Measurements from ENCODE around the gene RCOR1. TPM values are rescaled to one million over a fixed set of nuclear protein-coding genes. Genes with fewer than 3 reads are reported as not detected.

RCOR1 gene
- total RNA-seq, 1 donor from 2014 or later: 11.0 TPM

DNA sequence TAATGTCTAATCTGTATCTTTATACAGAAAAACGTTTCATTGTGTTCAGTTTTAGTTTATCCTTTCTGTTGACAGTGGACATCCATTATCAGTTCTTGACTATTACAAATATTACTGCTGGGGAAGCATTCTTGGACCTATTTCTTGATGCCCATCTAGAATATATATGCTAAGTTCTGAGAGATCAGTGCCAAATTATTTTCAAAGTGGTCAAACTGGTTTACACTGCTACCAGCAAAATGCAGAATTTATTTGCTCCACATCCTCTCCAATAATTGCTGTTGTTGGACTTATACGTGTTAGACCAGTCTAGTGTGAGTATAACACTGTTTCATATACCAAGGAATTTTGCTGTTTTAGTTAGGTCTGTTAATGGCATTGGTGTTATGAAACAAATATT is 99.3 kb downstream of the RCOR1 start:
- DNase-seq: no peak
- intact Hi-C loops (cut with micrococcal nuclease): no loop called here

DNA sequence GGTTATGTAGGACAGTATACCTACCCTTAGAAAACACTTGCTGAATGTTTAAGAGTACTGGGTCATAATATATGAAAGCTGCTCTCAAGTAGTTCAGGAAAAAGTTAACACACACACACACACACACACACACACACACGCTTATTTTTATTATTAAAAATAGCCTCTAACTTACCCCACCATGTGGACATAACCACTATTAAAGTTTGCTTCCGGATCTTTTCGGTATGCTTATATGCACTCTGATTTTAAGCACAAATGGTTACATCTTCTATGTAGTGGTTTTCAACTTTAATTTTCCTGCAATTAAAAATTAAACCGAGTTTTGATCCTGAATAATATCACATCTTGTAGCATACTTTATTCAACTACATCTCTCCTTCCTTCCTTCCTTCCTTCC is 99.9 kb downstream of the RCOR1 start:
- no peak for DNase-seq
- no peaks in the 10 kb centered on the region for H3K9me3 ChIP-seq (replicated peaks)
- no peaks in the 10 kb centered on the region for H3K27me3 ChIP-seq (ENCODE audit: low read depth)
- no peak overlapping the region for H3K4me3 ChIP-seq
- peaks cover 49% of the 10 kb centered on the region for H3K4me1 ChIP-seq
- TF ChIP-seq, protein P1, sequence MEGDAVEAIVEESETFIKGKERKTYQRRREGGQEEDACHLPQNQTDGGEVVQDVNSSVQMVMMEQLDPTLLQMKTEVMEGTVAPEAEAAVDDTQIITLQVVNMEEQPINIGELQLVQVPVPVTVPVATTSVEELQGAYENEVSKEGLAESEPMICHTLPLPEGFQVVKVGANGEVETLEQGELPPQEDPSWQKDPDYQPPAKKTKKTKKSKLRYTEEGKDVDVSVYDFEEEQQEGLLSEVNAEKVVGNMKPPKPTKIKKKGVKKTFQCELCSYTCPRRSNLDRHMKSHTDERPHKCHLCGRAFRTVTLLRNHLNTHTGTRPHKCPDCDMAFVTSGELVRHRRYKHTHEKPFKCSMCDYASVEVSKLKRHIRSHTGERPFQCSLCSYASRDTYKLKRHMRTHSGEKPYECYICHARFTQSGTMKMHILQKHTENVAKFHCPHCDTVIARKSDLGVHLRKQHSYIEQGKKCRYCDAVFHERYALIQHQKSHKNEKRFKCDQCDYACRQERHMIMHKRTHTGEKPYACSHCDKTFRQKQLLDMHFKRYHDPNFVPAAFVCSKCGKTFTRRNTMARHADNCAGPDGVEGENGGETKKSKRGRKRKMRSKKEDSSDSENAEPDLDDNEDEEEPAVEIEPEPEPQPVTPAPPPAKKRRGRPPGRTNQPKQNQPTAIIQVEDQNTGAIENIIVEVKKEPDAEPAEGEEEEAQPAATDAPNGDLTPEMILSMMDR (IDR thresholded peaks at IDR 0.05; ENCODE audit: borderline replicate concordance): no peak
- no peaks in the 10 kb centered on the region for H3K36me3 ChIP-seq
- intact Hi-C loops (cut with micrococcal nuclease): no loop called here
- H3K27ac ChIP-seq (replicated peaks): no peak overlapping the region

More for the DNA sequence above, 99.3 kb downstream of the RCOR1 start:
- Histone ChIP-seq H3K4me3 (no peak overlapping the region), H3K4me1 (peaks cover 44% of the 10 kb centered on the region), H3K27me3 (ENCODE audit: low read depth) (no peaks in the 10 kb centered on the region), H3K9me3 (replicated peaks) (no peaks in the 10 kb centered on the region), H3K27ac (replicated peaks) (no peak overlapping the region), H3K36me3 (no peaks in the 10 kb centered on the region)
- TF ChIP-seq, protein P1 (IDR thresholded peaks at IDR 0.05; ENCODE audit: borderline replicate concordance): no peak

DNA sequence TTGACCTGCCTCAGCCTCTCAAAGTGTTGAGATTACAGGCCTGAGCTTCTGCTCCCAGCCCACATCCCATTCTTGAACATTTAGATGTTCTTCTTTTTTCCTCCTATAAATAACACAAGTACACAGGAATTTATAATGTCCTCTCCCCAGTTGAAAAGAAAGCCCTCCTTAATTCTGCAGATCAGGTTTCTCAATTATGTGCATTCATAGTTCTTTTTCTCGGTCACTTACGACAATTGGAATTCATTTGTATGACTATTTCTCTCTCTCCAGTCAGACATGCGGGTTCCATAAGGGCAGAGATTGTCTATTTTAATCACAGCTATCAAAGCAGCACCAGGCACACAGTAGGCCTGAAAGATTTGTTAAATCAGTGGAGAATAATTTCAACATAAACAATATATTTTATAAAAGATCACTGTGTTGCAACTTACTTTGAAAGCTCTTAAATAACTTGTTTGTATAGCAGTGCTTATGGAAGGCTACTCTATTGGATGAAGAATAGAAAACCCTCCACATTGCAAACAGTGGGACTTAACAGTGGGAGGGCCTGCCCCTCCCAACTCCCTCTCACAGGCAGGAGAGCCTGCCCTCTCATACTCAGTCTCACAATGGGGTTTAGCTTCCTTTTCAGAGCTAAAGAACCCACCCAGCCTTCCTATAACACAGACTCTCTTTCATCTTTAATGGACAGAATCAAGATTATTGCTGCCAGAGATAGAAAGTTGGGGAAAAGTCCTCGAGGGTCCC is 100.7 kb downstream of the RCOR1 start:
- Histone ChIP-seq H3K36me3 (no peaks in the 10 kb centered on the region), H3K27ac (replicated peaks) (no peak overlapping the region), H3K9me3 (replicated peaks) (no peaks in the 10 kb centered on the region), H3K27me3 (ENCODE audit: low read depth) (no peaks in the 10 kb centered on the region), H3K4me3 (no peak overlapping the region), H3K4me1 (peaks cover 46% of the 10 kb centered on the region)
- DNase-seq: no peak
- intact Hi-C loops (cut with micrococcal nuclease): no loop called here
- TF ChIP-seq, protein P1 (IDR thresholded peaks at IDR 0.05; ENCODE audit: borderline replicate concordance): no peak

DNA sequence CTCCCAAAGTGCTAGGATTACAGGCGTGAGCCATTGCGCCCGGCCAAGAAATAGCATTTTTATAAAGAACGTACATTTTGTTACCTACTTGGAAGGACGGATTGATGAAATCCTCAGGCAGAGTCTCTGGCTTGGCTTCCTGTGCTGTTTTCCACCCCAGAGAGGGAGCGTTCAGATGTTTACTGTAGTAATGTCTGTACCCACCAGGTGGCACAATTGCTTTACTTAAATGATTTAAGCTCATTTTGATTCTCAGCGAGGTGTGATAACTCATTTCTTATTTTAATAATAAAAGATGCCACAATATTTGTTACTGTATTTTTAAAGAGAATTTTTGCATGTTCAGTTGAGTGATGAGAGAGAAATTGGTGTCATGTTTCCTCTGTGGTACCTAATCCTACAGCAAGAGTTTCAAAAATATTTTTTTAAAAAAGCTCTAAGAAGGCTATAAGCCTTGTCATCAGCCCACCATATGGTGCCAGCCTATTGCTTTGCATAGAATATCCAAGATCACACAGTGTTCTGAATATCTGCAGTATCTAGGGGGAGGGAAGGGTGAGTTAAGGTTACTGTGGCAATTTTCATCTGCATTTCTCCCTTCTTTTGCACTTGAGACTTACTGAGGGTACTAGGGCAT is 102.2 kb downstream of the RCOR1 start:
- H3K9me3 ChIP-seq (replicated peaks): no peaks in the 10 kb centered on the region
- H3K27ac ChIP-seq (replicated peaks): no peak overlapping the region
- DNase-seq: no peak
- TF ChIP-seq, protein P1 (IDR thresholded peaks at IDR 0.05; ENCODE audit: borderline replicate concordance): peak; percentile 82
- no peak overlapping the region for H3K4me3 ChIP-seq
- peaks cover 45% of the 10 kb centered on the region for H3K4me1 ChIP-seq
- intact Hi-C loops (cut with micrococcal nuclease): no loop called here
- no peaks in the 10 kb centered on the region for H3K27me3 ChIP-seq (ENCODE audit: low read depth)
- H3K36me3 ChIP-seq: no peaks in the 10 kb centered on the region

DNA sequence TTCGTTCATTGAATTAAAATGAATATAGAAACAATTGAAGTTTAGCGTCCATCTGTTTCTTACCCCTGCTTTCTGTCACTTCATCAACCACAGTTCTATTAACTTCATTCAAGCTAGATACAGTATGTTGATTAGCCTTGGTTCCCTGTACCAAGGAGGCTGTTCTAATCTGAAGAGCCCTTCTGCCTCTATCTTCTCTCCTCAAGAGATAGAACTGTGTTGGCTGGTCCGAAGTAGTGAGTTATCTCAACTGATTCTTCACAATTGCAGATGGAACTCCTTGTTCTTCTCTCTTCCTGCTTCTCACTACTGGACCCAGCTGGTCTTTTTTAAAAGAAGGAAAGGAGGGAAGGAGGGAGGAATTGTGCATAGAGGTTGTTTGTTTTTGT is 102.7 kb downstream of the RCOR1 start:
- intact Hi-C loops (cut with micrococcal nuclease): no loop called here
- H3K4me1 ChIP-seq: peaks cover 45% of the 10 kb centered on the region
- no peak overlapping the region for H3K27ac ChIP-seq (replicated peaks)
- no peak for DNase-seq
- H3K4me3 ChIP-seq: no peak overlapping the region
- no peaks in the 10 kb centered on the region for H3K27me3 ChIP-seq (ENCODE audit: low read depth)
- H3K36me3 ChIP-seq: no peaks in the 10 kb centered on the region
- no peaks in the 10 kb centered on the region for H3K9me3 ChIP-seq (replicated peaks)
- TF ChIP-seq, protein P1 (IDR thresholded peaks at IDR 0.05; ENCODE audit: borderline replicate concordance): no peak
